Endothelial cell of umbilical vein (primary cell): ENCODE measurements around the gene C3orf22. TPM values are rescaled to one million over a fixed set of nuclear protein-coding genes. Genes with fewer than 3 reads are reported as not detected.

Experiments
- BruUV-seq: library from RNA; stranded (reverse); fragments of 400-500 nt; replicated peaks from 2 replicates; lab custom pipeline; 2021; lab: Mats Ljungman, UMichigan
- CTCF ChIA-PET: fragments of 300-600, 350-600 bp; sonication (Branson Sonifier 250); formaldehyde crosslinking; loops from one replicate; lab custom pipeline; 2021; ENCODE audit warnings: antibody characterized with exemption, inconsistent platforms; lab: Charles Lee
- POLR2A ChIA-PET: fragments of 300-600, 350-600 bp; sonication (Branson Sonifier 250); formaldehyde crosslinking; loops from one replicate; lab custom pipeline; 2021; ENCODE audit warnings: antibody characterized with exemption, inconsistent platforms; lab: Charles Lee
- DNase-seq: peaks from one replicate; pipeline ENCODE4 v3.0.0-alpha.2; 2011; ENCODE audit warnings: low read depth, low spot score
- FAIRE-seq: peaks from 2 replicates; lab custom pipeline; 2011; peaks lifted over from hg19 to GRCh38; lab: Jason Lieb, UNC
- H2AFZ ChIP-seq: 2 replicates; pipeline ENCODE4 v1.6.0; 2012; ENCODE audit warnings: low read depth, low read length, control low read depth, inconsistent platforms
- H3K27ac ChIP-seq: 2 replicates; pipeline ENCODE4 v1.5.1; 2011; ENCODE audit warnings: low read depth, mild to moderate bottlenecking, control low read depth, low read length, moderate library complexity; ENCODE audit not compliant: insufficient read depth
- H3K27me3 ChIP-seq, 2 experiments: 2 replicates each; pipeline versions ENCODE4 v1.6.0 to v1.6.1; 2011; ENCODE audit warnings: low read length in 2 of 2, mixed read lengths in 1 of 2; ENCODE audit not compliant: control insufficient read depth in 2 of 2, insufficient read depth in 2 of 2
- H3K36me3 ChIP-seq, 2 experiments: 2 replicates in 1 of 2; 3 replicates in 1 of 2; pipeline ENCODE4 v1.5.1; 2011; ENCODE audit warnings: low read length in 2 of 2, mild to moderate bottlenecking in 1 of 2, moderate library complexity in 1 of 2; ENCODE audit not compliant: control insufficient read depth in 2 of 2, insufficient read depth in 2 of 2; ENCODE audit errors: extremely low read depth in 1 of 2
- H3K4me1 ChIP-seq: 3 replicates; pipeline ENCODE4 v1.5.1; 2011; ENCODE audit warnings: mild to moderate bottlenecking, low read length; ENCODE audit not compliant: control insufficient read depth, insufficient read depth; ENCODE audit errors: extremely low read depth
- H3K4me2 ChIP-seq: 2 replicates; pipeline ENCODE4 v1.6.1; 2011; ENCODE audit warnings: low read length, control low read depth, mixed read lengths; ENCODE audit not compliant: insufficient read depth
- H3K4me3 ChIP-seq, 3 experiments: fragments of 200-600 bp in 1 of 3; sonication (generic), shearing (Covaris generic) in 1 of 3; replicated peaks in 1 of 3; 2 replicates each; pipeline ENCODE4 v1.5.1; 2011 to 2016; ENCODE audit warnings: control low read depth in 3 of 3, low read length in 3 of 3, mild to moderate bottlenecking in 2 of 3, inconsistent platforms in 1 of 3, low read depth in 1 of 3, moderate library complexity in 1 of 3; ENCODE audit not compliant: insufficient read depth in 1 of 3
- H3K79me2 ChIP-seq: 2 replicates; pipeline ENCODE4 v1.6.0; 2012; ENCODE audit warnings: low read length, inconsistent platforms; ENCODE audit not compliant: control insufficient read depth, insufficient read depth
- H3K9ac ChIP-seq: replicated peaks from 2 replicates; pipeline ENCODE3; 2011; ENCODE audit warnings: low read length, control low read depth; ENCODE audit not compliant: insufficient read depth; ENCODE audit errors: extremely low read depth
- H3K9me1 ChIP-seq: replicated peaks from 3 replicates; pipeline ENCODE4 v1.6.0; 2011; ENCODE audit warnings: mild to moderate bottlenecking, low read length; ENCODE audit not compliant: control insufficient read depth, insufficient read depth; ENCODE audit errors: extremely low read depth
- H3K9me3 ChIP-seq: replicated peaks from 2 replicates; pipeline ENCODE4 v1.5.1; 2012; ENCODE audit warnings: low read length, inconsistent platforms; ENCODE audit not compliant: control insufficient read depth, insufficient read depth
- H4K20me1 ChIP-seq: replicated peaks from 2 replicates; pipeline ENCODE3; 2011; ENCODE audit warnings: mild to moderate bottlenecking, low read length; ENCODE audit not compliant: control insufficient read depth, insufficient read depth; ENCODE audit errors: extremely low read depth
- EZH2 ChIP-seq: IDR thresholded peaks from 2 replicates; pipeline ENCODE4 v1.6.1; 2012; ENCODE audit warnings: borderline replicate concordance, low read depth, mild to moderate bottlenecking, moderate library complexity, low read length, inconsistent platforms; ENCODE audit not compliant: severe bottlenecking
- FOS ChIP-seq: IDR thresholded peaks from 2 replicates; pipeline ENCODE4 v1.6.1; 2011; ENCODE audit warnings: mild to moderate bottlenecking, low read length, moderate library complexity, borderline replicate concordance; ENCODE audit not compliant: insufficient read depth
- GATA2 ChIP-seq: IDR thresholded peaks from 2 replicates; pipeline ENCODE4 v1.7.0; 2011; ENCODE audit warnings: low read depth, mild to moderate bottlenecking, moderate library complexity, mixed read lengths, low read length; ENCODE audit not compliant: insufficient read length, insufficient read depth
- JUN ChIP-seq: IDR thresholded peaks from 2 replicates; pipeline ENCODE4 v1.6.1; 2011; ENCODE audit warnings: borderline replicate concordance, low read depth; ENCODE audit not compliant: insufficient read length, insufficient read depth
- MAX ChIP-seq: IDR thresholded peaks from 2 replicates; pipeline ENCODE4 v1.6.1; 2011; ENCODE audit not compliant: insufficient read depth, insufficient read length
- MYC ChIP-seq: IDR thresholded peaks from one replicate; pipeline ENCODE4 v1.6.1; 2011; ENCODE audit warnings: mild to moderate bottlenecking, low read depth, low read length
- POLR2A ChIP-seq: IDR thresholded peaks from 2 replicates; pipeline ENCODE4 v1.6.1; 2012; ENCODE audit warnings: low read depth, mild to moderate bottlenecking, control low read depth, low read length
- POLR2AphosphoS5 ChIP-seq: IDR thresholded peaks from 2 replicates; pipeline ENCODE4 v1.6.1; 2012; ENCODE audit warnings: low read depth, mild to moderate bottlenecking, control low read depth, low read length, moderate library complexity; ENCODE audit not compliant: insufficient read depth
- dilution Hi-C: fragments of 300-500 bp; cut with MboI; formaldehyde crosslinking; loops from one replicate; pipeline ENCODE4 v1.15.0; 2019; ENCODE audit warnings: low sequenced_read_pairs; ENCODE audit not compliant: extremely low pct_ligation_motif_present
- intact Hi-C: fragments of 100-400 bp; cut with micrococcal nuclease; formaldehyde crosslinking; loops from one replicate; pipeline ENCODE4 v1.10.0; 2022
- polyA plus RNA-seq, 4 experiments: library from polyadenylated mRNA; depleted of rRNA in 3 of 4; stranded (reverse) in 3 of 4; unstranded in 1 of 4; fragments of >200 nt; gene quantifications; 2 replicates each; pipeline versions ENCODE4 v1.2.1 to v1.2.3, GENCODE V29; 2011 to 2012; ENCODE audit warnings: missing spikeins in 1 of 4
- total RNA-seq: library from RNA; stranded (reverse); gene quantifications from 2 replicates; pipeline ENCODE4 v1.2.3, GENCODE V29; 2021
- TF ChIP-seq, protein P1 (sequence below), 2 donors: IDR thresholded peaks; 1 replicate in 1 of 2; 2 replicates in 1 of 2; pipeline ENCODE4 v1.5.1; 2011; ENCODE audit warnings: low read length in 2 of 2, mild to moderate bottlenecking in 2 of 2, moderate library complexity in 2 of 2, control low read depth in 1 of 2, inconsistent platforms in 1 of 2, low read depth in 1 of 2; ENCODE audit not compliant: insufficient read depth in 1 of 2; ENCODE audit errors: extremely low read depth in 1 of 2

The C3orf22 gene
- total and polyA plus RNA-seq, 2 donors (not counting 3 experiments of a cell fraction or from before 2014, with no cell fraction given): not detected

- DNase-seq: no peak
- no peaks in the 10 kb centered on the region for H3K9me1 ChIP-seq
- H3K27ac ChIP-seq: no peak overlapping the region
- H3K79me2 ChIP-seq: no peaks in the 10 kb centered on the region
- ChIA-PET CTCF (interaction anchor here (1.1 kb wide), 1 partner anchor 29 kb away, joined by 3 read pairs; no protein-coding TSS in a partner anchor), POLR2A (no interaction called here)
- H3K36me3 ChIP-seq: no peaks in the 10 kb centered on the region
- H3K9me3 ChIP-seq: no peaks in the 10 kb centered on the region
- H3K9ac ChIP-seq: no peak overlapping the region
- H3K4me2 ChIP-seq: no peak overlapping the region
- no TSS peak for BruUV-seq
- no peaks in the 10 kb centered on the region for H4K20me1 ChIP-seq
- H3K27me3 ChIP-seq: peaks cover 0 to 2% of the 10 kb centered on the region in 2 experiments
- no peak overlapping the region for H2AFZ ChIP-seq
- FAIRE-seq: no peak
- H3K4me1 ChIP-seq: no peaks in the 10 kb centered on the region
- TF ChIP-seq MYC (no peak), POLR2A (no peak), GATA2 (no peak), POLR2AphosphoS5 (no peak), EZH2 (no peak), JUN (no peak), MAX (no peak), FOS (no peak)
- TF ChIP-seq, protein P1, sequence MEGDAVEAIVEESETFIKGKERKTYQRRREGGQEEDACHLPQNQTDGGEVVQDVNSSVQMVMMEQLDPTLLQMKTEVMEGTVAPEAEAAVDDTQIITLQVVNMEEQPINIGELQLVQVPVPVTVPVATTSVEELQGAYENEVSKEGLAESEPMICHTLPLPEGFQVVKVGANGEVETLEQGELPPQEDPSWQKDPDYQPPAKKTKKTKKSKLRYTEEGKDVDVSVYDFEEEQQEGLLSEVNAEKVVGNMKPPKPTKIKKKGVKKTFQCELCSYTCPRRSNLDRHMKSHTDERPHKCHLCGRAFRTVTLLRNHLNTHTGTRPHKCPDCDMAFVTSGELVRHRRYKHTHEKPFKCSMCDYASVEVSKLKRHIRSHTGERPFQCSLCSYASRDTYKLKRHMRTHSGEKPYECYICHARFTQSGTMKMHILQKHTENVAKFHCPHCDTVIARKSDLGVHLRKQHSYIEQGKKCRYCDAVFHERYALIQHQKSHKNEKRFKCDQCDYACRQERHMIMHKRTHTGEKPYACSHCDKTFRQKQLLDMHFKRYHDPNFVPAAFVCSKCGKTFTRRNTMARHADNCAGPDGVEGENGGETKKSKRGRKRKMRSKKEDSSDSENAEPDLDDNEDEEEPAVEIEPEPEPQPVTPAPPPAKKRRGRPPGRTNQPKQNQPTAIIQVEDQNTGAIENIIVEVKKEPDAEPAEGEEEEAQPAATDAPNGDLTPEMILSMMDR (IDR thresholded peaks at IDR 0.05; ENCODE audit: extremely low read depth in 1 of 2, insufficient read depth in 1 of 2, low read depth in 1 of 2, low read length in 2 of 2): no peak
- dilution Hi-C loops: no loop called here
- no peak overlapping the region for H3K4me3 ChIP-seq
- intact Hi-C loops: no loop called here
Observed at GRCh38 chr3:126551839-126552687, 6.7 kb downstream of the C3orf22 start.
